Large intestine (tissue), 3 donors: ENCODE results near the gene MICAL2. TPM values are rescaled to one million over a fixed set of nuclear protein-coding genes. Genes with fewer than 3 reads are reported as not detected.
A peak's percentile ranks its signal among the peaks of the same experiment; 100 is the strongest.
"Not testable (repeated sequence)": the region's sequence is repeated elsewhere in the genome, so short reads cannot be mapped to it uniquely, and the experiment has no call there.

Experiments used
- DNase-seq, 2 donors: peaks; one replicate each; pipeline versions ENCODE4 v3.0.0 to v3.0.0-alpha.2; 2013
- H3K27ac ChIP-seq: one replicate; pipeline ENCODE4 v1.5.1; 2013; ENCODE audit warnings: low read length
- H3K27me3 ChIP-seq: 2 replicates; pipeline ENCODE4 v1.6.1; 2013; ENCODE audit warnings: low read length; ENCODE audit not compliant: control insufficient read depth, insufficient read depth
- H3K36me3 ChIP-seq: 2 replicates; pipeline ENCODE4 v1.6.1; 2013; ENCODE audit warnings: low read length; ENCODE audit not compliant: control insufficient read depth, insufficient read depth
- H3K4me1 ChIP-seq: one replicate; pipeline ENCODE4 v1.6.1; 2013; ENCODE audit warnings: low read length; ENCODE audit not compliant: control insufficient read depth, insufficient read depth
- H3K4me3 ChIP-seq: one replicate; pipeline ENCODE4 v1.5.1; 2013; ENCODE audit warnings: low read length
- H3K9me3 ChIP-seq: one replicate; pipeline ENCODE4 v1.6.1; 2013; ENCODE audit warnings: mild to moderate bottlenecking, low read depth, low read length, moderate library complexity; ENCODE audit not compliant: control insufficient read depth
- WGBS: methylation state at CpG from one replicate; pipeline ENCODE4 v1.1.5; 2013; ENCODE audit warnings: low lambda C conversion rate; ENCODE audit not compliant: insufficient coverage; 5-methylcytosine and 5-hydroxymethylcytosine counted together
- polyA plus RNA-seq: library from polyadenylated mRNA; unstranded; fragments of 120-200 nt; gene quantifications from one replicate; pipeline ENCODE4 v1.2.1, GENCODE V29; 2013

MICAL2 gene
- polyA plus RNA-seq, 1 donor, result 39.8 TPM

DNA sequence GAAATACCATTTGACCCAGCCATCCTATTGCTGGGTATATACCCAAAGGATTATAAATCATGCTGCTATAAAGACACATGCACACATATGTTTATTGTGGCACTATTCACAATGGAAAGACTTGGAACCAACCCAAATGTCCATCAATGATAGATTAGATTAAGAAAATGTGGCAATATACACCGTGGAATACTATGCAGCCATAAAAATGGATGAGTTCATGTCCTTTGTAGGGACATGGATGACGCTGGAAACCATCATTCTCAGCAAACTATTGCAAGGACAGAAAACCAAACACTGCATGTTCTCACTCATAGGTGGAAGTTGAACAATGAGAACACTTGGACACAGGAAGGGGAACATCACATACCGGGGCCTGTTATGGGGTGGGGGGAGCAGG, 36.3 kb downstream of the MICAL2 start:
- not testable (repeated sequence) for H3K4me3 ChIP-seq, DNase-seq, H3K9me3 ChIP-seq, H3K27me3 ChIP-seq, H3K36me3 ChIP-seq, H3K27ac ChIP-seq
- WGBS, result no CpG with 5 or more reads among the region's 3 CpGs
- peaks cover 39% of the 10 kb centered on the region for H3K4me1 ChIP-seq

DNA sequence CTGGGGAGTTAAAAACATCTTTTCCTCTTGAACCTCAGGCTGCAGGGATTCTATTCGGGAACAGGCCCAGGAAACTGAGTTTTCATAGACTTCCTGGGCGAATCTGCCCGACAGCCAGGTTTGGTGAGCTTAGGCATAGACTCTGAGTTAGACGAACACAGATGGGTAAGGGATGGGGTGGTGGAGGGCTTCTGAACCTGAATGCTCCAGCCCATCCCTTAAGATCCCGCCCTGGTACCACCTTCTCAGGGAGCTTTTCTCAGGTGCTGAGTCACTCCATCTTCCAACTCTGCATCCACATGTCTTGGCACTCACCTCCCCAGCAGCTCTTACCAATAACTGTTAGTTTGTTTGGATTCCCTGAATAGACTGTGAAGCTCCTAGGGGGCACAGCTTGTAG, 37.4 kb downstream of the MICAL2 start:
- H3K27me3 ChIP-seq, result no peaks in the 10 kb centered on the region
- no peaks in the 10 kb centered on the region for H3K36me3 ChIP-seq
- DNase-seq, result no peak
- H3K27ac ChIP-seq, result no peak overlapping the region
- H3K4me3 ChIP-seq, result no peak overlapping the region
- no CpG with 5 or more reads among the region's 5 CpGs for WGBS
- peaks cover 28% of the 10 kb centered on the region for H3K4me1 ChIP-seq
- H3K9me3 ChIP-seq, result no peaks in the 10 kb centered on the region

DNA sequence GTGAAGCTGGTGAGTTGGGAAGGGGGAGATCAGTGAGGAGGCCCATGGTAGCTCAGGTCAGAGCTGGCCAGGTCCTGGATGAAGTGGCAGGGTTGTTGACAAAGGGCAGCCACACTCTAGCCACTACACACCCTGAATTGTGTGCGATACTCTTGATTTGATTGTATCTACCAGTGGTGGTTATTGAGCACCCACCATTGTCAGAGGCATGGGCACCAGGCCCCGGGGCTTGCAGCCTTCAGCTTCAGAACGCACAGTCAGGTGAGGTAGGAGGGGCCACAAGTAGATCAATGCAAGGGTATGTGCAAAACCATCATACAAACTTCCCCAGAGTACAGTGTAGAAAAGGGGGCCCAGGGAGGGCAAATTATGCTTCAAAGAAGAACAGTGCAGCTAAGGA, 38.1 kb downstream of the MICAL2 start:
- WGBS, result no CpG with 5 or more reads among the region's 3 CpGs
- no peak for DNase-seq
- Histone ChIP-seq H3K27ac (no peak overlapping the region), H3K4me3 (no peak overlapping the region), H3K9me3 (no peaks in the 10 kb centered on the region), H3K36me3 (no peaks in the 10 kb centered on the region), H3K4me1 (peaks cover 21% of the 10 kb centered on the region), H3K27me3 (no peaks in the 10 kb centered on the region)

DNA sequence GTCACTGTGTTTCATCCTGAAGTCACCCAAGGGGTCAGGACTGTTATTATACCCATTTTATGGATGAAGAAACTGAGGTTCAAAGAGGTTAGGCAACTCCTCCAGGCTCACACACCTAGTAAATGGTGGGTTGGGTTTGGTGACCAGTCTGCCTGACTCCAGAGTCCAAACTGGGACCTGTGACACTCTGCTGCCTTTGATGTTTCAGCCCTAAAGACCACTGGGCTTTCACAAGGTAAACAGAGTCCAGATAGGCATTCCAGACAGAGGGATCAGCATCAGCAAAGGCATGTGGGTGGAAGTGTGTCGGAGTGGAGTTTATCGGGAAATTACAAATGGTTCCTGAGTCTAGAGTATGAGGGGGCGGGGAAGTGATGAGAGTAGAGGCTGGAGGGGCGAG, 38.5 kb downstream of the MICAL2 start:
- no peaks in the 10 kb centered on the region for H3K27me3 ChIP-seq
- no peaks in the 10 kb centered on the region for H3K9me3 ChIP-seq
- peaks cover 2% of the 10 kb centered on the region for H3K36me3 ChIP-seq
- no peak overlapping the region for H3K27ac ChIP-seq
- DNase-seq, result no peak
- H3K4me1 ChIP-seq, result peaks cover 18% of the 10 kb centered on the region
- WGBS, result no CpG with 5 or more reads among the region's 4 CpGs
- H3K4me3 ChIP-seq, result no peak overlapping the region

DNA sequence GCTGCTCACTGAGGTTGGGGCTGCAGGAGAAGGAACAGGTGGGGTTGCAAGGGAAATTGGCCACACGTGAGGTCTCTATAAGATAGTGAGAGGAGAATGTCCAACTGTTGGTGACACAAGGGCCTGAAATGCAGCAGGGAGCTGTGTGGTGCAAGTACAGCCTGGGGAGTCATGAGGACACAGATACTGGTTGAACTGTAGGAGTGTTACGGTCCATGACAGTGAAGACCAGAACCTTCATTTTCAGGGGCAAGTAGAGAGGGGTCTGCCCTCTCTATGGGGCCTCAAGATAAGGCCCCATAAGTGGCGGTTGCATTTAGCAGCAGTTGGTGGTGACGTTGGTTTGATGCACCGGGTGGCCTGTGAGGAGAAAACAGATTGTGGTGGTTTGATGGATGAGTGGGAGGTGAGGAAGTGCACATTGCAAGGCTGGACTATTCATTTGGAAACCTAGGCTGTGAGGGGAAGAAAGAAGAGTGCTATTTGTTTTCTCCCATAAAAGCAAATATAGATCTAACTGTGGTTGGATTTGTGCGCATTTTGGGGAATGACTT, 39.4 kb downstream of the MICAL2 start:
- DNase-seq, result peak in 1 of 2 donors; percentile 40
- Histone ChIP-seq H3K9me3 (no peaks in the 10 kb centered on the region), H3K4me1 (peaks cover 10% of the 10 kb centered on the region), H3K4me3 (no peak overlapping the region), H3K27ac (no peak overlapping the region), H3K36me3 (peaks cover 6% of the 10 kb centered on the region), H3K27me3 (no peaks in the 10 kb centered on the region)
- WGBS, result 100% methylated on average over 1 of the region's 6 CpGs

DNA sequence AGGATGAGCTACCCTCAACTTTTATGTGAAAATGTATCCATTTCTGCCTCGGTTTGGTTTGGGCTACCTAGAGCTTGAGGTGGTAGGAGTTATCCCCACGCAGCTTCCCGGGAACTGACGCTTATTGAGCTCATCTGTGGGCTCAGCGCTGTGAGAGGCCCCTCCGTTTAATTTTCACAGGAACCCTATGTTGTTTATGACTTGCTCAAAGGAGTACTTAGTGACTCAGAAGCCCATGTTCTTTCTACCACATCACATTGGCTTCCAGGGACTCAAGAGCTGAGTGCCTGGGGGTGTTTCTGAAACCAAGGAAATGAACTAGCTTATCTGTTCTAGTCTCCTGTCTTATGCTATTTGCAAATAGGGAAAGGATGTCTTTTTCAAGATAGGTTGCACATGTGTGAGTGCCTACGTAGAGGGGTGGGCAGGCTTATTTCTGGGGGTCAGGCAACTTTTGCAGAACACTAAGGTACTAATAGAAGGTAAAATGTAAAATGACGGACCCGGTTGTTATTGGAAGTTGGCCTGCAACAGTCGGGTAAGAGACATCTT, 40.5 kb downstream of the MICAL2 start:
- WGBS, result 100% methylated on average over 1 of the region's 10 CpGs
- Histone ChIP-seq H3K27ac (no peak overlapping the region), H3K27me3 (no peaks in the 10 kb centered on the region)

DNA sequence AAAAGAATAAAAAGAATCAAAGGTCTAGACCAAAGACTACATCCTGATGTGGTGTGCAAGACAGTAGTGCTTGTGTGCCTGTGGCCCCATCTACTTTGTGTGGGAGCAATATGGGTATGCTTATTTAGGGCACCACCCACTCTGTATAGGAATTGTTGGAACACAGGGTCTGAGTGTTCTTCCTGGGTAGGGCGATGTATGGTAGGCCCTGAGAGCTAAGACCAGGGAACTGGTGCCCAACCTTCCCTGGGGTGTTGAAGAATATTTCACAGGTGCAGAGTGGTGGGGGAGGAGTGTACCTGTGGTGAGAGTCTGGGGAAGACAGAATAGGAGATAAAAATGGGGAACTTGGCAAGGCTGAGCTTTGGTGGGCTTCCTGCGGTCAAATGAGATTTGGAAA, 41.9 kb downstream of the MICAL2 start:
- H3K27me3 ChIP-seq, result no peaks in the 10 kb centered on the region
- H3K36me3 ChIP-seq, result peaks cover 6% of the 10 kb centered on the region
- DNase-seq, result no peak
- WGBS, result 100% methylated on average over 1 of the region's 2 CpGs
- H3K4me1 ChIP-seq, result no peaks in the 10 kb centered on the region
- no peak overlapping the region for H3K27ac ChIP-seq
- H3K9me3 ChIP-seq, result no peaks in the 10 kb centered on the region
- H3K4me3 ChIP-seq, result no peak overlapping the region

More for the DNA sequence above, 40.5 kb downstream of the MICAL2 start:
- peaks cover 6% of the 10 kb centered on the region for H3K36me3 ChIP-seq
- H3K4me3 ChIP-seq, result no peak overlapping the region
- no peaks in the 10 kb centered on the region for H3K9me3 ChIP-seq
- H3K4me1 ChIP-seq, result no peaks in the 10 kb centered on the region
- DNase-seq, result no peak

DNA sequence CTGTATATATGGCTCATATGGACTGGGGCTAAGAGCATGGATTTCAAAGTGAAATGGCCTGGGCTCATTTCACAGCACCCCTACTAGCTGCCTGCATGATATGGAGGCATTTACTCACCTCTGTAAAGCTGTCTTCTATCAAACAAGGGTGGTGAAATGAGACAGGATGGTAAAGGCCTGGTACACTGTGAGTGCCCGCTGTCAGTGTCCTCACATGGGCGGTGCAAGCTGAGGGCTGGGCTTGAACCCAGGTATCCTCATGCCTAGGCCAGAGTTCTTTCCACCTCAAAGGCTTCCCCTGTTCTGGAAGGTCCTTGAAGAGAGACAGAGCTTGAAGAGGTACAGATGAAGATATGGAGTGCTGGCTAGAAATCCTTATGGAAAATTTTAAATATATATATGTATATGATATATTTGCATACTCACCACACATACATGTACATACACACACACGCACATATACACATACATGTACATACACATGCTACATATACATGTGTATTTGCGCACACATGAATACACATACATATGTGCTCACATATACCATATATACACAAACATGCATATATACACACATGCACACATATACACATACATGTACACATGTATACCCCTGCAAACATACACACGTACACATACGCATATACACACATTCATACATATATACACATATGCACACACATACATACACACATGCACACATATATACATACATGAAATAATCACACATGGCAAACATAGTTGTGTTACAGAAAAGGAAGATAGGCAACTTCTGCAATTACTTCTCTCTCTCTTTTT, 44.7 kb downstream of the MICAL2 start:
- Histone ChIP-seq H3K4me1 (peaks cover 16% of the 10 kb centered on the region), H3K27ac (no peak overlapping the region), H3K36me3 (peaks cover 6% of the 10 kb centered on the region), H3K27me3 (no peaks in the 10 kb centered on the region), H3K4me3 (no peak overlapping the region), H3K9me3 (no peaks in the 10 kb centered on the region)
- DNase-seq, result no peak
- WGBS, result no CpG with 5 or more reads among the region's 6 CpGs

DNA sequence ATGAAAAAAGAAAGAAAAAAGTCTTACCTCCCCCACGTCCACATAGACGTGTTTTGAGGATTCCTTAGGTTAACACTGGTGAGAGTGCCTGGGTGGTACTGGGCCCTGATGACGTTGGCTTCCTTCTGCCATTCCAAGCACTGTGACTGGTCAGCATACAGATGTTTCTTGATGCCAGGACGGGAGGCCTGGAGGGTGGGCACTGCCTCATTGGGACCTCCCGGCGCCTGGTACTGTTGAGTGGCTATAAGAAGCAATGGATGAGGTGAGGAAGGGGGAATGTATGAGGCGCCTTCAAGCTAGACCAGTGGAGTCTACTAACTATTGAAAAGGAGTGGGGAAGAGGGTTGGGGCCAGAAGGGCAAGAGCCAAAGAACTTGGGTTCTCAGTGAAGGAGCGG, 45.3 kb downstream of the MICAL2 start:
- peaks cover 21% of the 10 kb centered on the region for H3K4me1 ChIP-seq
- H3K4me3 ChIP-seq, result no peak overlapping the region
- H3K27me3 ChIP-seq, result no peaks in the 10 kb centered on the region
- H3K36me3 ChIP-seq, result peaks cover 6% of the 10 kb centered on the region
- H3K27ac ChIP-seq, result no peak overlapping the region
- no CpG with 5 or more reads among the region's 8 CpGs for WGBS
- no peak for DNase-seq
- H3K9me3 ChIP-seq, result no peaks in the 10 kb centered on the region

DNA sequence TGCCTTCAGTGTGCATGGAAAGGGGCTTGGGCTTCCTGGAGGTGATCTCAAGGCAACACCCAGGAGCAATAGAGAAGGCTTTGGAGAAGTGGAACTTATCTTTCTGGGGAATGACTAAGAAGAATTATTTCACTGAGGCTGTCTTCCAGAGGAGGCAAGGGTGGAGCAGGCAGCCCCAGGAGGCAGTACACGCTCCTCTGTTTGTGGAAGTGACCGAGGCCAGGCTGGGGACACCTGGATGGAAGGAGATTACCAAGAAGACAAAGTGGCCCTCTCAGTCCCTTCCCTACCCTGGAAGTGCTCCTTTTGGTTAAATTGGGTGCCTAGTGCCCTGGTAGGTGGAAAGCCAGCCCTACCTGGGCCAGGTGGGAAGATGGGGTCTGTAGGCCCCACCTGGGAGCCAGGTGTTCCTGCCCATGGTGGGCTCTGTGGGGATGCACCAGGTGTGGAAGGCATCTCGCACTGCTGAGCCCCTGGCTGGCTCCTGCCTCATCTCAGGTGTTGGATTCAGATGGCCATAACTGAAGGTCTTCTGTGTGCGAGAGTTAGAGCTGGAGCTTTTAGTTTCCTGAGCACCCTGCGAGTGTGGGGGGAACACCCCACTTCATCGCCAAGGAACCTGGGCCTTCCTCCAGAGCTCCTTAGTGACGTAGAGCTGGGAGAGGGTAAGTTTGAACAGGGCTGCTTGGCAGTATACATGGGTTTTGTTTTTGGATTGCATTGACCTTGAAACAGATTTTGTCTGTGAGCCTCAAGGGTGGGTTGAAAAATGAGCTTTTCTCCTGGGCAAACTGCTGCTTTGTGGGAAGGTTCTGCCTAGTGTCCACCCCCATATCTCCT, 46.1 kb downstream of the MICAL2 start:
- peaks cover 28% of the 10 kb centered on the region for H3K4me1 ChIP-seq
- WGBS, result no CpG with 5 or more reads among the region's 7 CpGs

More for the DNA sequence above, 46.1 kb downstream of the MICAL2 start:
- Histone ChIP-seq H3K36me3 (peaks cover 6% of the 10 kb centered on the region), H3K4me3 (no peak overlapping the region), H3K27me3 (no peaks in the 10 kb centered on the region), H3K9me3 (no peaks in the 10 kb centered on the region), H3K27ac (no peak overlapping the region)
- DNase-seq, result no peak
